ENCODE data around the gene DNAH14. TPM values are rescaled to one million over a fixed set of nuclear protein-coding genes. Genes with fewer than 3 reads are reported as not detected.

DNAH14 gene
- total RNA-seq, 1 experiment from 2014 or later: 69.7 TPM

- no peak for DNase-seq (ENCODE audit: unreplicated experiment)
- H3K27me3 Mint-ChIP-seq (ENCODE audit: insufficient read depth, unreplicated experiment): no peaks in the 10 kb centered on the region
- ChIA-PET POLR2A (interaction anchor here (0.7 to 11.9 kb wide), 4 partner anchors 18 to 873 kb away, joined by 3 to 611 read pairs (median 3); no protein-coding TSS in a partner anchor), CTCF (interaction anchor here (0.7 to 3.3 kb wide), 4 partner anchors 9 to 347 kb away, joined by 3 to 18 read pairs (median 4); partner anchors contain the start of gene SRP9)
- TF ChIP-seq, protein P1, sequence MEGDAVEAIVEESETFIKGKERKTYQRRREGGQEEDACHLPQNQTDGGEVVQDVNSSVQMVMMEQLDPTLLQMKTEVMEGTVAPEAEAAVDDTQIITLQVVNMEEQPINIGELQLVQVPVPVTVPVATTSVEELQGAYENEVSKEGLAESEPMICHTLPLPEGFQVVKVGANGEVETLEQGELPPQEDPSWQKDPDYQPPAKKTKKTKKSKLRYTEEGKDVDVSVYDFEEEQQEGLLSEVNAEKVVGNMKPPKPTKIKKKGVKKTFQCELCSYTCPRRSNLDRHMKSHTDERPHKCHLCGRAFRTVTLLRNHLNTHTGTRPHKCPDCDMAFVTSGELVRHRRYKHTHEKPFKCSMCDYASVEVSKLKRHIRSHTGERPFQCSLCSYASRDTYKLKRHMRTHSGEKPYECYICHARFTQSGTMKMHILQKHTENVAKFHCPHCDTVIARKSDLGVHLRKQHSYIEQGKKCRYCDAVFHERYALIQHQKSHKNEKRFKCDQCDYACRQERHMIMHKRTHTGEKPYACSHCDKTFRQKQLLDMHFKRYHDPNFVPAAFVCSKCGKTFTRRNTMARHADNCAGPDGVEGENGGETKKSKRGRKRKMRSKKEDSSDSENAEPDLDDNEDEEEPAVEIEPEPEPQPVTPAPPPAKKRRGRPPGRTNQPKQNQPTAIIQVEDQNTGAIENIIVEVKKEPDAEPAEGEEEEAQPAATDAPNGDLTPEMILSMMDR (IDR thresholded peaks at IDR 0.05; ENCODE audit: unreplicated experiment): no peak
- H3K27ac Mint-ChIP-seq (ENCODE audit: low read depth, unreplicated experiment): no peak overlapping the region
- intact Hi-C loops (cut with micrococcal nuclease): no loop called here
- no peaks in the 10 kb centered on the region for H3K36me3 Mint-ChIP-seq (ENCODE audit: insufficient read depth, unreplicated experiment)
- H3K9me3 Mint-ChIP-seq (ENCODE audit: unreplicated experiment): no peaks in the 10 kb centered on the region
- H3K4me1 Mint-ChIP-seq (ENCODE audit: insufficient read depth, unreplicated experiment): peaks cover 17% of the 10 kb centered on the region
- H3K4me3 Mint-ChIP-seq (ENCODE audit: unreplicated experiment): no peak overlapping the region
- no TSS peak for BruUV-seq (replicated peaks)
These were observed 500.8 kb downstream of the DNAH14 start for GRCh38 chr1:225430301-225430700.

- BruUV-seq (replicated peaks): no TSS peak
- Mint-ChIP-seq H3K4me1 (ENCODE audit: insufficient read depth, unreplicated experiment) (peaks cover 7% of the 10 kb centered on the region), H3K4me3 (ENCODE audit: unreplicated experiment) (no peak overlapping the region), H3K36me3 (ENCODE audit: insufficient read depth, unreplicated experiment) (no peaks in the 10 kb centered on the region), H3K27me3 (ENCODE audit: insufficient read depth, unreplicated experiment) (no peaks in the 10 kb centered on the region), H3K9me3 (ENCODE audit: unreplicated experiment) (no peaks in the 10 kb centered on the region), H3K27ac (ENCODE audit: low read depth, unreplicated experiment) (no peak overlapping the region)
- DNase-seq (ENCODE audit: unreplicated experiment): no peak
- ChIA-PET CTCF (interaction anchor here (0.6 to 1.3 kb wide), 8 partner anchors 9 to 346 kb away, joined by 3 to 4 read pairs (median 3); partner anchors contain the start of gene SRP9), POLR2A (interaction anchor here (1.6 to 11.9 kb wide), 2 partner anchors 17 to 52 kb away, joined by 3 to 611 read pairs; no protein-coding TSS in a partner anchor)
- TF ChIP-seq, protein P1 (IDR thresholded peaks at IDR 0.05; ENCODE audit: unreplicated experiment): no peak
- intact Hi-C loops (cut with micrococcal nuclease): no loop called here
These were observed 501.8 kb downstream of the DNAH14 start for GRCh38 chr1:225431081-225431863.

- Mint-ChIP-seq H3K27ac (ENCODE audit: low read depth, unreplicated experiment) (no peak overlapping the region), H3K27me3 (ENCODE audit: insufficient read depth, unreplicated experiment) (no peaks in the 10 kb centered on the region), H3K36me3 (ENCODE audit: insufficient read depth, unreplicated experiment) (no peaks in the 10 kb centered on the region), H3K4me3 (ENCODE audit: unreplicated experiment) (no peak overlapping the region), H3K9me3 (ENCODE audit: unreplicated experiment) (no peaks in the 10 kb centered on the region), H3K4me1 (ENCODE audit: insufficient read depth, unreplicated experiment) (no peaks in the 10 kb centered on the region)
- ChIA-PET POLR2A (interaction anchor here (11.9 kb wide), 1 partner anchor 15 kb away, joined by 611 read pairs; no protein-coding TSS in a partner anchor), CTCF (interaction anchor here (0.8 kb wide), 1 partner anchor 25 kb away, joined by 3 read pairs; no protein-coding TSS in a partner anchor)
- intact Hi-C loops (cut with micrococcal nuclease): no loop called here
- BruUV-seq (replicated peaks): no TSS peak
- TF ChIP-seq, protein P1 (IDR thresholded peaks at IDR 0.05; ENCODE audit: unreplicated experiment): no peak
- DNase-seq (ENCODE audit: unreplicated experiment): no peak
These were observed 504.6 kb downstream of the DNAH14 start for GRCh38 chr1:225434046-225434445.

DNA sequence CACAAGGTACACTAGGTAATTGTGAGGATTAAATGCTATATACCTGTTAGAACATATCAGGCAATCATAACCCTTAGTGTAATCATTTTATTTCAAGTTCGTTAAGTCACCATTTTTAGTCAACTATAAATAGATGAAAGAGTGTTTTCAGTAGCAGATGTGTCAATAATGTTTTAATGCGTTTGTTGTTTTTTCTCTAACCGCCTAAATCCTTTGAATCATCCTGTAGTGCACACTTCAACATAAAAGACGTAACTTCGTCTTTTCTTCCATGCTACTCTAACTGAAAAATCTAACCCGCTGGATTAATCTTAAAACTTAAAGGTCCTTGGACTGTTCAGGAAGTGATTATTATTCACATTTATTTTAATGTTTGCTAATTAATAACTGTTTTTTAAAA, 505.6 kb downstream of the DNAH14 start:
- no TSS peak for BruUV-seq (replicated peaks)

More for the DNA sequence above, 505.6 kb downstream of the DNAH14 start:
- Mint-ChIP-seq H3K9me3 (ENCODE audit: unreplicated experiment) (no peaks in the 10 kb centered on the region), H3K36me3 (ENCODE audit: insufficient read depth, unreplicated experiment) (no peaks in the 10 kb centered on the region), H3K4me3 (ENCODE audit: unreplicated experiment) (no peak overlapping the region), H3K4me1 (ENCODE audit: insufficient read depth, unreplicated experiment) (no peaks in the 10 kb centered on the region), H3K27me3 (ENCODE audit: insufficient read depth, unreplicated experiment) (no peaks in the 10 kb centered on the region), H3K27ac (ENCODE audit: low read depth, unreplicated experiment) (no peak overlapping the region)
- ChIA-PET CTCF (no interaction called here), POLR2A (interaction anchor here (11.9 kb wide), 1 partner anchor 14 kb away, joined by 611 read pairs; no protein-coding TSS in a partner anchor)
- intact Hi-C loops (cut with micrococcal nuclease): no loop called here
- TF ChIP-seq, protein P1 (IDR thresholded peaks at IDR 0.05; ENCODE audit: unreplicated experiment): no peak
- DNase-seq (ENCODE audit: unreplicated experiment): no peak
